ENCODE results near the gene ABCC1.
"Not testable (repeated sequence)": the region's sequence is repeated elsewhere in the genome, so short reads cannot be mapped to it uniquely, and the experiment has no call there.

ABCC1 gene

DNA sequence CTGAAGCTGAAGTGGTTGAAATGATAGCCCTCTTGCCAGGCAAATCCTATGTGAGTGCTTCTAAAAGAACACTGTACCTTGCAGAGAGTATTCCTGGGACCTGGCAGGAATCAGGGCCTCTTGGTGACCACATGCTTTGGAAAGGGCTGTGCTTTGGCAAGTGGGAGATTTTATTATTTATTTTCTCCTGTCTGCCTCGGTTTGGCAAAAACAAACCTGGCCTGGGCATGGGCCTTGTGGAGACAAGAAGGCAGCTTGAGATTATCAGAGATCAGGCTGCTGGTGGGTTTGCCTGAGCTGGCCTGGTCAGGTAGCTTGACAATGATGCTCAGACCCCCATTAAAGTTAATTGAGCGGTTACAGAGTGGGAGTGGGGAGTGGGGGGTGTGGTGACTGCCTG is 24.6 kb downstream of the ABCC1 start:
- no peak for DNase-seq (ENCODE audit: low read depth)
- no peak for TF ChIP-seq CTCF (IDR thresholded peaks at IDR 0.05; ENCODE audit: control insufficient read depth, extremely low read depth, insufficient read depth)
- no peak overlapping the region for H3K4me3 ChIP-seq (ENCODE audit: low read depth, low read length)

DNA sequence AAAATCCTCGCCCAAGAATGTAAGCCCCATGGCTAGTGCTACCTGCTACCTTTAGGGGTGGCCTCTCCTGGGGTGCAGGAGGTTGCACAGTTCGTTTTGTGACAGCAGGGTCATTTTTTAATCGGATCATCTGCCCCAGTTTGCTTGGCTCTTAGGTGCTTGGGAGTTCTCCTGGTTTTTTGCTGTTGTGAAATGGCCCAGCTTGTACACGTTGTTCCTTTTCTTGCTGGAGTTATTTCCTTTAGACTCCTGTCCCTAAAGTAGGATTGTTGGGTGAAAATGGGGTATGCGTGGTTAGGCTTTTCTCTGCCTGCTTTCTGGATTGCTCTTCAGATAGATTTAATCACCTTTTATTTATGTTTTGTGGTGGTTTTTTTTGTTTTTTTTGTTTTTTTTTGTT is 25.8 kb downstream of the ABCC1 start:
- no peak for TF ChIP-seq CTCF (IDR thresholded peaks at IDR 0.05; ENCODE audit: control insufficient read depth, extremely low read depth, insufficient read depth)
- DNase-seq (ENCODE audit: low read depth) = no peak
- H3K4me3 ChIP-seq (ENCODE audit: low read depth, low read length) = no peak overlapping the region

DNA sequence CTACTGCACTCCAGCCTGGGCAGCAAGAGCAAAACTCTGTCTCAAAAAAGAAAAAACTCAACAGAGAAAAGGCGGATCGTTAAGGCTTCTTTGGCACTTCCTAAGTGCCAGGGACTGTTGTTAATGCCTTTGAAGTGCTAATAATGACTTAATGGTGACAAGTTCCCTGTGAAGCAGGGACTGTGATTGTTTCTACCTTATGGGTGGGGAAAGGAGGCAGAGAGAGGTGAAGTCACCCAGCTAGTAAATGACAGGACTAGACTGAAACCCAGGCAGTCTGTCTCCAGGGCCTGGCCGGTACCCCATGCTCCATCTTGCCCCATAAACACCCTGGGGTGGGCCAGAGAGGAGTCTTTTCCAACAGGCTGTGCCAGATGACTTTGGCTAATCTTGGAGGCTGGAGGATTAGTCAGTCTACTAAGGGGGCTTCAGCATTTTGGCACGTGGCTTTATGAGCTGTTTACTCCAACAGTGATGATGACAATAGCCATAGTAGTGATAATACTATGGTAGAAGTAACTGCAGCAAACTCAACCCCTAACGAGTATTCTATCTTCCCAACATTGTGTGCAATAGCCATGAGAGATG is 26.9 kb downstream of the ABCC1 start:
- H3K4me3 ChIP-seq (ENCODE audit: low read depth, low read length) = no peak overlapping the region
- TF ChIP-seq CTCF (IDR thresholded peaks at IDR 0.05; ENCODE audit: control insufficient read depth, extremely low read depth, insufficient read depth) = no peak
- no peak for DNase-seq (ENCODE audit: low read depth)

- H3K4me3 ChIP-seq (ENCODE audit: low read depth, low read length) = no peak overlapping the region
- TF ChIP-seq CTCF (IDR thresholded peaks at IDR 0.05; ENCODE audit: control insufficient read depth, extremely low read depth, insufficient read depth) = no peak
These were observed 27.7 kb downstream of the ABCC1 start for GRCh38 chr16:15976929-15977637.

DNA sequence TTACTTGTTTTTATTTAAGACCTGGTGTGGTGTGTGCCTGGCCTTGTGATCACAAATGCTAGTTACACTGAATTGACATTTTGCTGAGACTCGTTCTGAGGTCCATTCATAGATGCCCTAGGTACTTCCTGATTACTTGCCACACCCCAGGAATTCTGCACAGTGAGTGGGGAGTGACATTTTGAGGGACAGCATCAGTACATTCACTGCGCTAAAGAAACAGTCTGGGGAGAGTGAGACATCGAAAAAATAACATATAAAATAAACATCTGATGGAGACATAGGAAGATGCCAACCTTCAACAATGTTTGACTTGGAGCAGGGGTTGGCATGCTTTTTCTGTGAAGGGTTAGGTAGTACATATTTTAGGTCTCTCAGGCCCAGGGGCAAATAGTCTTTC is 30.4 kb downstream of the ABCC1 start:
- H3K4me3 ChIP-seq (ENCODE audit: low read depth, low read length) = no peak overlapping the region
- DNase-seq (ENCODE audit: low read depth) = no peak
- TF ChIP-seq CTCF (IDR thresholded peaks at IDR 0.05; ENCODE audit: control insufficient read depth, extremely low read depth, insufficient read depth) = no peak

More at GRCh38 chr16:15976929-15977637, 27.7 kb downstream of the ABCC1 start:
- no peak for DNase-seq (ENCODE audit: low read depth)

GRCh38 chr16:15980329-15980728 is 30.9 kb downstream of the ABCC1 start:
- H3K4me3 ChIP-seq (ENCODE audit: low read depth, low read length) = no peak overlapping the region
- TF ChIP-seq CTCF (IDR thresholded peaks at IDR 0.05; ENCODE audit: control insufficient read depth, extremely low read depth, insufficient read depth) = no peak
- no peak for DNase-seq (ENCODE audit: low read depth)

GRCh38 chr16:15981382-15981781 is 32.0 kb downstream of the ABCC1 start:
- no peak overlapping the region for H3K4me3 ChIP-seq (ENCODE audit: low read depth, low read length)
- no peak for TF ChIP-seq CTCF (IDR thresholded peaks at IDR 0.05; ENCODE audit: control insufficient read depth, extremely low read depth, insufficient read depth)
- no peak for DNase-seq (ENCODE audit: low read depth)

- not testable (repeated sequence) for DNase-seq (ENCODE audit: low read depth); H3K4me3 ChIP-seq (ENCODE audit: low read depth, low read length)
These were observed 32.9 kb downstream of the ABCC1 start for GRCh38 chr16:15982194-15982915.
